Hepatocyte (in vitro differentiated cells): ENCODE results near the gene PRC1.

Experiments used
- CTCF ChIP-seq: fragments of 200-600 bp; sonication (generic); IDR thresholded peaks from 2 replicates; pipeline ENCODE4 v1.5.1; 2016; ENCODE audit warnings: antibody characterized with exemption, mild to moderate bottlenecking; ENCODE audit not compliant: poor library complexity
- EZH2 ChIP-seq: fragments of 200-600 bp; sonication (generic); IDR thresholded peaks from 2 replicates; pipeline ENCODE4 v1.6.1; 2016; ENCODE audit warnings: antibody characterized with exemption, mild to moderate bottlenecking, borderline replicate concordance

GRCh38 chr15:90959894-90960293 lies 34.4 kb downstream of the PRC1 start:
- TF ChIP-seq EZH2: no peak
- no peak for TF ChIP-seq CTCF
